Lower lobe of right lung (tissue), 2 donors: ENCODE measurements around the gene PTGES2. TPM values are rescaled to one million over a fixed set of nuclear protein-coding genes. Genes with fewer than 3 reads are reported as not detected.
A peak's percentile ranks its signal among the peaks of the same experiment; 100 is the strongest.
"Not testable (repeated sequence)": the region's sequence is repeated elsewhere in the genome, so short reads cannot be mapped to it uniquely, and the experiment has no call there.

Source experiments
- ATAC-seq, 2 donors: fragments of 200-7000 bp; cut with Tn5 transposase; one replicate each; pipeline ENCODE4 v1.9.1; 2020 to 2022; ENCODE audit warnings: mild to moderate bottlenecking in 2 of 2, moderate library complexity in 2 of 2
- DNase-seq: peaks from one replicate; pipeline ENCODE4 v3.0.0-alpha.2; 2020
- H3K27ac ChIP-seq: fragments of 200-600 bp; one replicate; pipeline ENCODE4 v1.8.0; 2022
- H3K27me3 ChIP-seq: fragments of 200-600 bp; one replicate; pipeline ENCODE4 v1.8.0; 2022; ENCODE audit warnings: low read depth
- H3K36me3 ChIP-seq: fragments of 200-600 bp; one replicate; pipeline ENCODE4 v1.8.0; 2022; ENCODE audit warnings: mild to moderate bottlenecking
- H3K4me1 ChIP-seq: fragments of 200-600 bp; one replicate; pipeline ENCODE4 v1.8.0; 2022
- H3K4me3 ChIP-seq: fragments of 200-600 bp; one replicate; pipeline ENCODE4 v1.8.0; 2022; ENCODE audit warnings: mild to moderate bottlenecking
- H3K9me3 ChIP-seq: fragments of 200-600 bp; one replicate; pipeline ENCODE4 v1.8.0; 2022
- intact Hi-C: fragments of 100-400 bp; cut with DNase I; formaldehyde crosslinking; loops from one replicate; pipeline ENCODE4 v1.11.0; 2022
- total RNA-seq: library from RNA; stranded (reverse); fragmentation: NEBNext Ultra II Directional; extraction: Animal tissue kit (Norgen Biotek cat#: 25700); gene quantifications from one replicate; pipeline ENCODE4 v1.2.1, GENCODE V29; 2021
- TF ChIP-seq, protein P1 (sequence below): fragments of 200-600 bp; IDR thresholded peaks from one replicate; pipeline ENCODE4 v1.8.0; 2022; ENCODE audit warnings: antibody characterized with exemption, mild to moderate bottlenecking
- donor health status: DM: no; HTN: yes; CAD: no; lungs with severe emphysema.

The PTGES2 gene
- total RNA-seq, 1 donor from 2014 or later = 30.6 TPM

DNA sequence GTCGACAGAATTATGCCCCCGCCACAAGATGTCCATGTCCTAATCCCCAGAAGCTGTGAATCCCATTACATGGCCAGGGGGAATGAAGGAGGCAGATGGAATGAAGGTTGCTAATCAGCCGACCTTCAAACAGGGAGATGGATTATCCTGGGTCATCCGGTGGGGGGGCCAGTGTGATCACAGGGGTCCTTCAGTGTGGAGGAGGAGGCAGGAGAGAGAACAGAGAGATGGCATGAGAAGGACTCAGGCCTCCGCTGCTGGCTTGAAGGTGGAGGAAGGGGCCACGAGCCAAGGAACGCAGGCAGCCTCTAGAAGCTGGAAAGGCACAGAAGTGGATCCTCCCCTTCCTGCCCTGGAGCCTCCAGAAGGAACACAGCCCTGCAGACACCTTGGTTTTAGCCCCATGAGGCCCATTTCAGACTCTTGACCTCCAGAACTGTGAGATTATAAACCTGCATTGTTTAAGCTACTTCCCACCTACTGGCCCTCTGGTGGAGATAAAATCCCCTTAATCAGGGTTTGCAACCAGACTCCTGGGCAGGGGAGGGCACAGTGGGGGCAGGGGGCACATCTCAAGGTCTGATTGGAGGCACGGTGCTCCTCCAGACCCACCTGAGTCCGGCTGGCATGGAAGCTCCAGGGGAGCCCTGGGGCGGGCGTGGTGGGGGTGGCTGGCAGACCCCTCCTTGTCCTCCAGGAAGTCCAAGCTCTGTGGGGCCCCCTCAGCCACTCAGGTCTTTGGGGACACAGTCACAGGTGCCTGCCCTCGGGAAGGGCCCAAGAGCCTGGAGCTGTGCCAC is 13.8 kb downstream of the PTGES2 start:
- TF ChIP-seq, protein P1, sequence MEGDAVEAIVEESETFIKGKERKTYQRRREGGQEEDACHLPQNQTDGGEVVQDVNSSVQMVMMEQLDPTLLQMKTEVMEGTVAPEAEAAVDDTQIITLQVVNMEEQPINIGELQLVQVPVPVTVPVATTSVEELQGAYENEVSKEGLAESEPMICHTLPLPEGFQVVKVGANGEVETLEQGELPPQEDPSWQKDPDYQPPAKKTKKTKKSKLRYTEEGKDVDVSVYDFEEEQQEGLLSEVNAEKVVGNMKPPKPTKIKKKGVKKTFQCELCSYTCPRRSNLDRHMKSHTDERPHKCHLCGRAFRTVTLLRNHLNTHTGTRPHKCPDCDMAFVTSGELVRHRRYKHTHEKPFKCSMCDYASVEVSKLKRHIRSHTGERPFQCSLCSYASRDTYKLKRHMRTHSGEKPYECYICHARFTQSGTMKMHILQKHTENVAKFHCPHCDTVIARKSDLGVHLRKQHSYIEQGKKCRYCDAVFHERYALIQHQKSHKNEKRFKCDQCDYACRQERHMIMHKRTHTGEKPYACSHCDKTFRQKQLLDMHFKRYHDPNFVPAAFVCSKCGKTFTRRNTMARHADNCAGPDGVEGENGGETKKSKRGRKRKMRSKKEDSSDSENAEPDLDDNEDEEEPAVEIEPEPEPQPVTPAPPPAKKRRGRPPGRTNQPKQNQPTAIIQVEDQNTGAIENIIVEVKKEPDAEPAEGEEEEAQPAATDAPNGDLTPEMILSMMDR = no peak
- H3K4me3 ChIP-seq = no peak overlapping the region
- intact Hi-C loops = no loop called here
- DNase-seq (peak; percentile 39), ATAC-seq (no peak)
- peaks cover 12% of the 10 kb centered on the region for H3K36me3 ChIP-seq
- H3K9me3 ChIP-seq = no peaks in the 10 kb centered on the region
- H3K27ac ChIP-seq = no peak overlapping the region
- no peaks in the 10 kb centered on the region for H3K27me3 ChIP-seq
- peaks cover 10% of the 10 kb centered on the region for H3K4me1 ChIP-seq

DNA sequence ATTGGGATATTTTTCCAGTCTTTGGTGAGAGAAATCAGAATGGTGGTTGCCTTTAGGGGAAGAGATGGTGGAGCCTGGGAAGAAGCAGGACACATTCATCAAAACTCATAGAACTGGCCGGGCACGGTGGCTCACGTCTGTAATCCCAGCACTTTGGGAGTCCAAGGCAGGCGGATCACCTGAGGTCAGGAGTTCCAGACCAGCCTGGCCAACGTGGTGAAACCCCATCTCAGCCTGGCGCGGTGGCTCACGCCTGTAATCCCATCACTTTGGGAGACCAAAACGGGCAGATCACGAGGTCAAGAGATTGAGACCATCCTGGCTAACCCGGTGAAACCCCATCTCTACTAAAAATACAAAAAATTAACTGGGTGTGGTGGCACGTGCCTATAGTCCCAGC is 15.8 kb downstream of the PTGES2 start:
- H3K4me3 ChIP-seq, H3K4me1 ChIP-seq, H3K27ac ChIP-seq, intact Hi-C loops, H3K9me3 ChIP-seq, ATAC-seq, H3K27me3 ChIP-seq: not testable (repeated sequence)
- peak; percentile 29 for DNase-seq
- peaks cover 32% of the 10 kb centered on the region for H3K36me3 ChIP-seq

DNA sequence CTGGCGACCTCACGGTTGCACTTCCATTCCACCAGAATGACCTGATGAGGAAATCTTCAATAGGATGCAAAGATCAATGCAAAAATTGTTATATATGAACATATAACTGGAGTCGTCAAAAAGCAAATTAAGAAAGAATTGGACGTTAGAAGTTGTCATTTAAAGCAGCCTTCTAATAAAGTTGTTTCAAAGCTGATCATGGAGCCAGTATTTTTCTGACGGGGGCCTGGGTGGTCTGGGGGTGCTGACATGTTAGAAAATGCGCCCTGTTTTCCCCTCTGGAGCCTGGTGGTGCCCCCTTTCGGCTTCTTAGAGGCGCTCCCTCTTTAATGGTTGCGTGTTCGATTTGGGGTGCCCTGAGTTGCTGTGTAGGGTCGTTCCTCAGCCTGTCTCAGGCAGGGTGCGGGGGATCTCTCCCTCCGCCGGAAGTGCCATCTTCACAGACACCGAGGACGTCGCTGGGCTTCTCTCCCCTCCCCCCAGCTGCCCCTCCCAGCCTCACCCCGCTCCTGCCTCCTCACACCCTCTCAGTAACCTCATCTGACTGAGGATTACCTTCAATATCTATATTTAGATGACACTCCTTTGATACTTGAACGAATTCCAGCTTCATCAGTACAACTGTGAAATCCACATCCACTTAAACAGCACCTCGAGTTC is 18.3 kb downstream of the PTGES2 start:
- intact Hi-C loops = no loop called here
- H3K9me3 ChIP-seq = no peaks in the 10 kb centered on the region
- TF ChIP-seq, protein P1 = no peak
- peaks cover 58% of the 10 kb centered on the region for H3K36me3 ChIP-seq
- H3K4me3 ChIP-seq = no peak overlapping the region
- peaks cover 5% of the 10 kb centered on the region for H3K4me1 ChIP-seq
- DNase-seq = no peak
- ATAC-seq = peak in 1 of 2 donors; percentile 4
- no peaks in the 10 kb centered on the region for H3K27me3 ChIP-seq
- H3K27ac ChIP-seq = no peak overlapping the region

DNA sequence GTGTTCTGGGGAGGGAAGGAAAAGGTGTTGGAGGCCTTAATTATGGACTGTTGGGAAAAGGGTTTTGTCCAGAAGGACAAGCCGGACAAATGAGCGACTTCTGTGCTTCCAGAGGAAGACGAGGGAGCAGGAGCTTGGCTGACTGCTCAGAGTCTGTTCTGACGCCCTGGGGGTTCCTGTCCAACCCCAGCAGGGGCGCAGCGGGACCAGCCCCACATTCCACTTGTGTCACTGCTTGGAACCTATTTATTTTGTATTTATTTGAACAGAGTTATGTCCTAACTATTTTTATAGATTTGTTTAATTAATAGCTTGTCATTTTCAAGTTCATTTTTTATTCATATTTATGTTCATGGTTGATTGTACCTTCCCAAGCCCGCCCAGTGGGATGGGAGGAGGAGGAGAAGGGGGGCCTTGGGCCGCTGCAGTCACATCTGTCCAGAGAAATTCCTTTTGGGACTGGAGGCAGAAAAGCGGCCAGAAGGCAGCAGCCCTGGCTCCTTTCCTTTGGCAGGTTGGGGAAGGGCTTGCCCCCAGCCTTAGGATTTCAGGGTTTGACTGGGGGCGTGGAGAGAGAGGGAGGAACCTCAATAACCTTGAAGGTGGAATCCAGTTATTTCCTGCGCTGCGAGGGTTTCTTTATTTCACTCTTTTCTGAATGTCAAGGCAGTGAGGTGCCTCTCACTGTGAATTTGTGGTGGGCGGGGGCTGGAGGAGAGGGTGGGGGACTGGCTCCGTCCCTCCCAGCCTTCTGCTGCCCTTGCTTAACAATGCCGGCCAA is 19.1 kb downstream of the PTGES2 start:
- peaks cover 13% of the 10 kb centered on the region for H3K4me1 ChIP-seq
- DNase-seq = no peak
- no peak overlapping the region for H3K4me3 ChIP-seq
- intact Hi-C loops = no loop called here
- no peaks in the 10 kb centered on the region for H3K27me3 ChIP-seq
- no peak for ATAC-seq
- H3K9me3 ChIP-seq = no peaks in the 10 kb centered on the region
- no peak overlapping the region for H3K27ac ChIP-seq
- TF ChIP-seq, protein P1 = no peak
- H3K36me3 ChIP-seq = peaks cover 65% of the 10 kb centered on the region

DNA sequence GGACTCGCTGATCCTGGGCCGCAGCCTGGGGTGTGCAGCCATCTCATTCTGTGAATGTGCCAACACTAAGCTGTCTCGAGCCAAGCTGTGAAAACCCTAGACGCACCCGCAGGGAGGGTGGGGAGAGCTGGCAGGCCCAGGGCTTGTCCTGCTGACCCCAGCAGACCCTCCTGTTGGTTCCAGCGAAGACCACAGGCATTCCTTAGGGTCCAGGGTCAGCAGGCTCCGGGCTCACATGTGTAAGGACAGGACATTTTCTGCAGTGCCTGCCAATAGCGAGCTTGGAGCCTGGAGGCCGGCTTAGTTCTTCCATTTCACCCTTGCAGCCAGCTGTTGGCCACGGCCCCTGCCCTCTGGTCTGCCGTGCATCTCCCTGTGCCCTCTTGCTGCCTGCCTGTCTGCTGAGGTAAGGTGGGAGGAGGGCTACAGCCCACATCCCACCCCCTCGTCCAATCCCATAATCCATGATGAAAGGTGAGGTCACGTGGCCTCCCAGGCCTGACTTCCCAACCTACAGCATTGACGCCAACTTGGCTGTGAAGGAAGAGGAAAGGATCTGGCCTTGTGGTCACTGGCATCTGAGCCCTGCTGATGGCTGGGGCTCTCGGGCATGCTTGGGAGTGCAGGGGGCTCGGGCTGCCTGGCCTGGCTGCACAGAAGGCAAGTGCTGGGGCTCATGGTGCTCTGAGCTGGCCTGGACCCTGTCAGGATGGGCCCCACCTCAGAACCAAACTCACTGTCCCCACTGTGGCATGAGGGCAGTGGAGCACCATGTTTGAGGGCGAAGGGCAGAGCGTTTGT is 19.9 kb downstream of the PTGES2 start:
- TF ChIP-seq, protein P1 = no peak
- peaks cover 73% of the 10 kb centered on the region for H3K36me3 ChIP-seq
- no peaks in the 10 kb centered on the region for H3K27me3 ChIP-seq
- H3K9me3 ChIP-seq = no peaks in the 10 kb centered on the region
- intact Hi-C loops = no loop called here
- no peak for ATAC-seq
- H3K27ac ChIP-seq = no peak overlapping the region
- H3K4me3 ChIP-seq = no peak overlapping the region
- H3K4me1 ChIP-seq = peaks cover 20% of the 10 kb centered on the region
- DNase-seq = peak; percentile 26
